Colonic mucosa (tissue), 4 donors: ENCODE results near the gene GALNT5. TPM values are rescaled to one million over a fixed set of nuclear protein-coding genes. Genes with fewer than 3 reads are reported as not detected.
"Not testable (repeated sequence)": the region's sequence is repeated elsewhere in the genome, so short reads cannot be mapped to it uniquely, and the experiment has no call there.

Experiments used
- DNase-seq: peaks from one replicate; pipeline ENCODE4 v3.0.0-alpha.2; 2020
- H3K27ac ChIP-seq: fragments of 200-600 bp; one replicate; pipeline ENCODE4 v1.8.0; 2021
- H3K27me3 ChIP-seq: fragments of 200-600 bp; one replicate; pipeline ENCODE4 v1.8.0; 2021
- H3K36me3 ChIP-seq: fragments of 200-600 bp; one replicate; pipeline ENCODE4 v1.8.0; 2021
- H3K4me1 ChIP-seq: fragments of 200-600 bp; one replicate; pipeline ENCODE4 v1.8.0; 2021; ENCODE audit warnings: mild to moderate bottlenecking
- H3K4me3 ChIP-seq: fragments of 200-600 bp; one replicate; pipeline ENCODE4 v1.8.0; 2021
- H3K9ac ChIP-seq, 2 donors: one replicate each; pipeline ENCODE4 v1.7.0; 2013; ENCODE audit warnings: control low read depth in 2 of 2, low read depth in 2 of 2, low read length in 2 of 2
- H3K9me3 ChIP-seq: fragments of 200-600 bp; one replicate; pipeline ENCODE4 v1.8.0; 2021
- intact Hi-C: fragments of 100-400 bp; cut with DNase I; formaldehyde crosslinking; loops from one replicate; pipeline ENCODE4 v1.14.1; 2022
- total RNA-seq, 2 donors: library from RNA; stranded (reverse); fragmentation: NEBNext Ultra II Directional in 1 of 2; extraction: Animal tissue kit (Norgen Biotek cat#: 25700) in 1 of 2; gene quantifications; one replicate each; pipeline ENCODE4 v1.2.1, GENCODE V29; 2021
- TF ChIP-seq, protein P1 (sequence below): fragments of 200-600 bp; IDR thresholded peaks from one replicate; pipeline ENCODE4 v1.8.0; 2022; ENCODE audit warnings: antibody characterized with exemption, mild to moderate bottlenecking
- donor health status: healthy.
- donor health status: DM: no; HTN: no; CAD: no.
- donor health status: DM: no; HTN: no; CAD: no.

GALNT5 gene
- total RNA-seq, 2 donors from 2014 or later = 52.4 to 56.3 TPM

DNA sequence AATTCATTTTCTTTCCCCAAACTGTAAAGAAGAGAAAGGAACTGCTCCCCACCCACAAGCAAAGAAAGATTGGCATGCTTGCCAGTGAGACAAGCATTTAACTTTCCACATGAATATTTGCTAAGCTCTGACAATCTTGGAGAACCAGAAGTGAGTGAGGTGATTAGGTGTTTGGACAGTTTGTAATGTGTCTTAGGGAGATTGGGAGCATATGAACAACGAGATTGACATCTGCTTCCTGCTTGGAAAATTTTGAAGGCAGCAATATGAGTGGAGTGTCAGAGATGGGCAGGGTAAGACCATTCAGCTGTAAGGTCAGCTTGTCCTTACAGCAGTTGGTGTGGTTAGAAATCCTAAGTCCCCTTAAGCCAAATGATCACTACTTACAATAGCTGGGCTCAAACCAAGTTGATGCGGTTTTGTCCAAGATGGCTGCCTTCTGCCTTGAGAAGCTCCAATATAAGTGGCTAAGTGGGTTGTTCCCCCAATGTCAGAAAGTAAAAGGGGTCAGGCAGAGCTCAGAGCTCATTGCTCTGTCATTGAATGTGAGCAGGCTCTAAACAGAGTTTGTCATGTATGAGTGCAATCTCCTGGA is 36.0 kb upstream of the GALNT5 start:
- Histone ChIP-seq H3K4me3 (no peak overlapping the region), H3K9ac (no peak overlapping the region), H3K27ac (no peak overlapping the region), H3K4me1 (no peaks in the 10 kb centered on the region), H3K36me3 (no peaks in the 10 kb centered on the region), H3K27me3 (no peaks in the 10 kb centered on the region), H3K9me3 (no peaks in the 10 kb centered on the region)
- DNase-seq = no peak
- TF ChIP-seq, protein P1, sequence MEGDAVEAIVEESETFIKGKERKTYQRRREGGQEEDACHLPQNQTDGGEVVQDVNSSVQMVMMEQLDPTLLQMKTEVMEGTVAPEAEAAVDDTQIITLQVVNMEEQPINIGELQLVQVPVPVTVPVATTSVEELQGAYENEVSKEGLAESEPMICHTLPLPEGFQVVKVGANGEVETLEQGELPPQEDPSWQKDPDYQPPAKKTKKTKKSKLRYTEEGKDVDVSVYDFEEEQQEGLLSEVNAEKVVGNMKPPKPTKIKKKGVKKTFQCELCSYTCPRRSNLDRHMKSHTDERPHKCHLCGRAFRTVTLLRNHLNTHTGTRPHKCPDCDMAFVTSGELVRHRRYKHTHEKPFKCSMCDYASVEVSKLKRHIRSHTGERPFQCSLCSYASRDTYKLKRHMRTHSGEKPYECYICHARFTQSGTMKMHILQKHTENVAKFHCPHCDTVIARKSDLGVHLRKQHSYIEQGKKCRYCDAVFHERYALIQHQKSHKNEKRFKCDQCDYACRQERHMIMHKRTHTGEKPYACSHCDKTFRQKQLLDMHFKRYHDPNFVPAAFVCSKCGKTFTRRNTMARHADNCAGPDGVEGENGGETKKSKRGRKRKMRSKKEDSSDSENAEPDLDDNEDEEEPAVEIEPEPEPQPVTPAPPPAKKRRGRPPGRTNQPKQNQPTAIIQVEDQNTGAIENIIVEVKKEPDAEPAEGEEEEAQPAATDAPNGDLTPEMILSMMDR = no peak
- intact Hi-C loops = no loop called here

DNA sequence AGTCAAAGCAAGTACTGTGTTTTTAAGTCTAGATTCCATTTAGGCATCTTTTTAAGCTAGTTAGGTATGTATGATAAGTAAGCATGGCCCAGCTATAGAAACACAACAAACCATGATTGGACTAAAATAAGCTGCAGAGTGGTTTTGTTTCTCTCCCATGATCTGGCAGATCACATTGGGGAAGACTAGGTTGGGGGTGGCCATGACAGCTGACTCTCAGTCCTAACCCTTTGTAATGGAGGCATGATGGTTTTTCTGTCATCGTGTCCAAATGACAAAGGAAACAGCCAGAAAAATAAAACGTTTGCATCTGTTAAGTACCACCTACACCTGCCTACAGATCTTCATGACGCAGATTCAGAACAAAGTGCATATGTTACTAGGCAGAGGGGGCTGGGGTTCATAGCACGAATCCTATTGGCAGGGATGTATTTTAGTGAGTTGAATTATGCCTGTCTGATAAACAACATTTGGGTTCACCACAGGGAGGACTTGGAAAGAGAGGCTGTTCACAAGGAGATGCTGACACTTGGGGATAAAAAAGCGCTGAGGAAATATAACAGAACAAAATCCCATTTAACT is 33.8 kb upstream of the GALNT5 start:
- H3K4me3 ChIP-seq = no peak overlapping the region
- intact Hi-C loops = no loop called here
- H3K27me3 ChIP-seq = no peaks in the 10 kb centered on the region
- no peaks in the 10 kb centered on the region for H3K4me1 ChIP-seq
- TF ChIP-seq, protein P1 = no peak
- no peak overlapping the region for H3K27ac ChIP-seq
- no peaks in the 10 kb centered on the region for H3K9me3 ChIP-seq
- H3K9ac ChIP-seq = no peak overlapping the region
- H3K36me3 ChIP-seq = no peaks in the 10 kb centered on the region
- DNase-seq = no peak

DNA sequence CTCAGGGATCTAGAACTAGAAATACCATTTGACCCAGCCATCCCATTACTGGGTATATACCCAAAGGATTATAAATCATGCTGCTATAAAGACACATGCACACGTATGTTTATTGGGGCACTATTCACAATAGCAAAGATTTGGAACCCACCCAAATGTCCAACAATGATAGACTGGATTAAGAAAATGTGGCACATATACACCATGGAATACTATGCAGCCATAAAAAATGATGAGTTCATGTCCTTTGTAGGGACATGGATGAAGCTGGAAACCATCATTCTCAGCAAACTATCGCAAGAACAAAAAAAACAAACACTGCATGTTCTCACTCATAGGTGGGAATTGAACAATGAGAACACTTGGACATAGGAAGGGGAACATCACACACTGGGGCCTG is 33.1 kb upstream of the GALNT5 start:
- H3K36me3 ChIP-seq = not testable (repeated sequence)

DNA sequence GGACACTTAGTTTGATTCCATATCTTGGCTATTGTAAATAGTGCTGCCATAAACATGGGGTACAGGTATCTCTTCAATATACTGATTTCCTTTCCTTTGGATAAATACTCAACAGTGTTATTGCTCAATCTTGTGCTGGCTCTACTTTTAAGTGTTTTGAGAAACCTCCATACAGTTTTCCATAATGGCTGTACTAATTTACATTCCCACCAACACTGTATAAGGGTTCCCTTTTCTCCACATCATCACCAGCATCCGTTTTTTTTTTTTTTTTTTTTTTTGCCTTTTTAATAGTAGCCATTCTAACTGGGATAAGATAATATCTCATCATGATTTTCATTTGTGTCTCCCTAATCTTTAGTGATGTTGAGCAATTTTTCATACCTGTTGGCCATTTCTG is 29.9 kb upstream of the GALNT5 start:
- Histone ChIP-seq H3K27ac (no peak overlapping the region), H3K4me3 (no peak overlapping the region), H3K4me1 (no peaks in the 10 kb centered on the region), H3K9me3 (no peaks in the 10 kb centered on the region), H3K9ac (no peak overlapping the region), H3K27me3 (no peaks in the 10 kb centered on the region), H3K36me3 (no peaks in the 10 kb centered on the region)
- intact Hi-C loops = no loop called here
- TF ChIP-seq, protein P1 = no peak
- DNase-seq = no peak

More for the DNA sequence above, 33.1 kb upstream of the GALNT5 start:
- DNase-seq, H3K27ac ChIP-seq, H3K27me3 ChIP-seq, H3K4me1 ChIP-seq, H3K9ac ChIP-seq, H3K4me3 ChIP-seq, H3K9me3 ChIP-seq, intact Hi-C loops: not testable (repeated sequence)

DNA sequence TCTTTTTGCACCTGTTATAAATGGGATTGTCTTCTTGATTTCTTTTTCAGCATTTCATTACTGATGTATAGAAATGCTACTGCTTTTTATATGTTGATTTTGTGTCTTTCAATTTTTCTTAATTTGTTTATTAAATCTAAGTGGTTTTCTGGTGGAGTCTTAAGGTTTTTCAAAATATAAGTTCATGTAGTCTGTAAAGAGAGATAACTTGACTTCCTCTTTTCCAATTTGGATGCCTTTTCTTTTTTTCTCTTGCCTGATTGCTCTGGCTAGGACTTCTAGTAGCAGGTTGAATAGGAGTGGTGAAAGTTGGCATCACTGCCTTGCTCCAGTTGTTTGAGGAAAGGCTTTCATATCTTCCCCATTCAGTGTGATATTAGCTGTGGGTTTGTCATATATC is 28.6 kb upstream of the GALNT5 start:
- H3K9me3 ChIP-seq = no peaks in the 10 kb centered on the region
- H3K9ac ChIP-seq = no peak overlapping the region
- no peaks in the 10 kb centered on the region for H3K27me3 ChIP-seq
- TF ChIP-seq, protein P1 = no peak
- intact Hi-C loops = no loop called here
- no peaks in the 10 kb centered on the region for H3K4me1 ChIP-seq
- no peak overlapping the region for H3K4me3 ChIP-seq
- no peaks in the 10 kb centered on the region for H3K36me3 ChIP-seq
- DNase-seq = no peak
- H3K27ac ChIP-seq = no peak overlapping the region

DNA sequence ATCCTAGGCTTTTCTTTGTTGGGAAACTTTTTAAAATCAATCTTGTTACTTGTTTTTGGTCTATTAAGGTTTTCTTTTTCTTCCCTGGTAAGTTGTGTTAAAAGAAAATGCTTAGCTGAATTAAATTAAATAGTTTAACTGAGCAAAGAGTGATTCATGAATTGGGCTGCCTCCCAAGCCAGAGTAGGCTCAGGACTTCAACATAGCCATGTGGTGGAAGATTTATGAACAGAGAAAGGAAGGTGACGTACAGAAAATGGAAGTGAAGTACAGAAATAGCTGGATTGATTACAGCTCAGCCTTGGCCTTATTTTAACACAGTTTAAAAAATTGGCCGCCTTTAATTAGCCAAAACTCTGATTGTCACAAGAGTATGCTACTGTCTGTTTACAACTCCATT is 27.9 kb upstream of the GALNT5 start:
- TF ChIP-seq, protein P1 = no peak
- Histone ChIP-seq H3K27ac (no peak overlapping the region), H3K36me3 (no peaks in the 10 kb centered on the region), H3K27me3 (no peaks in the 10 kb centered on the region), H3K4me1 (no peaks in the 10 kb centered on the region), H3K9me3 (no peaks in the 10 kb centered on the region), H3K9ac (no peak overlapping the region), H3K4me3 (no peak overlapping the region)
- DNase-seq = no peak
- intact Hi-C loops = no loop called here
